Glutamatergic neuron (in vitro differentiated cells): Measurements from ENCODE around the gene SERINC5. TPM values are rescaled to one million over a fixed set of nuclear protein-coding genes. Genes with fewer than 3 reads are reported as not detected.
A peak's percentile ranks its signal among the peaks of the same experiment; 100 is the strongest.

Source experiments
- DNase-seq: peaks from one replicate; pipeline ENCODE4 v3.0.0; 2022
- H3K27ac Mint-ChIP-seq: one replicate; pipeline ENCODE4 v1.8.0; 2020; ENCODE audit warnings: mild to moderate bottlenecking, mixed read lengths, inconsistent platforms; ENCODE audit not compliant: unreplicated experiment
- H3K27me3 Mint-ChIP-seq: one replicate; pipeline ENCODE4 v1.8.0; 2020; ENCODE audit warnings: mild to moderate bottlenecking, moderate library complexity, mixed read lengths, inconsistent platforms; ENCODE audit not compliant: unreplicated experiment
- H3K36me3 Mint-ChIP-seq: one replicate; pipeline ENCODE4 v1.8.0; 2020; ENCODE audit warnings: mild to moderate bottlenecking, mixed read lengths, inconsistent platforms; ENCODE audit not compliant: unreplicated experiment
- H3K4me1 Mint-ChIP-seq: one replicate; pipeline ENCODE4 v1.8.0; 2020; ENCODE audit warnings: mild to moderate bottlenecking, low read depth, mixed read lengths, inconsistent platforms; ENCODE audit not compliant: unreplicated experiment
- H3K4me3 Mint-ChIP-seq: one replicate; pipeline ENCODE4 v1.8.0; 2020; ENCODE audit warnings: mild to moderate bottlenecking, mixed read lengths, inconsistent platforms; ENCODE audit not compliant: unreplicated experiment
- H3K9me3 Mint-ChIP-seq: one replicate; pipeline ENCODE4 v1.8.0; 2020; ENCODE audit warnings: mild to moderate bottlenecking, moderate library complexity, mixed read lengths, inconsistent platforms; ENCODE audit not compliant: unreplicated experiment
- total RNA-seq: library from RNA; stranded (reverse); fragmentation: NEBNext Ultra II Directional; extraction: Animal tissue kit (Norgen Biotek cat#: 25700); gene quantifications from one replicate; pipeline ENCODE4 v1.2.1, GENCODE V29; 2021; ENCODE audit not compliant: unreplicated experiment
- TF ChIP-seq, protein P1 (sequence below): fragments of 200-600 bp; sonication (generic); IDR thresholded peaks from one replicate; pipeline ENCODE4 v1.5.0; 2021; ENCODE audit not compliant: partially characterized antibody, unreplicated experiment

The SERINC5 gene
- total RNA-seq, 1 donor from 2014 or later: 15.1 TPM

DNA sequence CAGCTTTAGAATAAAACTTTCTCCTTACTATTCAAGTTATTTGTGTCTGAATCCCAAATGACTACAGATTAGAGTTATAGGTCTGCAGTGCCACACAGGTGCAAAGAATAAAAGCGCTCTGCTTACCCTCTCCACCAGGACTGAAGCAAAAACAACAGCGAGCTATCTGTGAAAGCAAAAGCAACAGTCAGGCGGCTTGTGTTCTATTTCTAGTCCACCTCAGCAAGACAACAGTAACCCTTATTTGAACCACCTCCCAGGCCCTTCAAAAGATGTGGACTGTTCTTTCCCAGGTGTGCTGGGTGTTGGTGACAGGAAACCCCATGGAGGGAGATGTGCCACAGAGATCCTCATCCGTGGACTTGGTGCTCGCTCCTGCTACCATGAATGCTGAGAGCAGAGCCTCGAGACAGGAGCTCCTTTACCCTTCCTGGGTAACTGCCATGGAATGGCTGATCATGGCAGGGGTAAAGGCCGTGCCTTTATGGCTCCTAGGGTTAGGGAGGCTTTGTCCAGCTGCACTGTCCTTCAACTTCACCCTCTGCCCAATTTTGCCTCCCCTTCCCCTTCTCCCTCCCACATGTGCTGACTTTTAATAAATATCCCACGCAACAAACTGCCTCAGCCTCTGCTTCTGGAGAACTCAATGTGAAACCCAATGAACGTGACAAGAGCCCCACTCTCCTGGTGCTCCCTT is 108.6 kb downstream of the SERINC5 start:
- no peak for DNase-seq
- no peaks in the 10 kb centered on the region for H3K36me3 Mint-ChIP-seq
- H3K4me3 Mint-ChIP-seq: no peak overlapping the region
- no peak overlapping the region for H3K27ac Mint-ChIP-seq
- H3K27me3 Mint-ChIP-seq: no peaks in the 10 kb centered on the region
- TF ChIP-seq, protein P1, sequence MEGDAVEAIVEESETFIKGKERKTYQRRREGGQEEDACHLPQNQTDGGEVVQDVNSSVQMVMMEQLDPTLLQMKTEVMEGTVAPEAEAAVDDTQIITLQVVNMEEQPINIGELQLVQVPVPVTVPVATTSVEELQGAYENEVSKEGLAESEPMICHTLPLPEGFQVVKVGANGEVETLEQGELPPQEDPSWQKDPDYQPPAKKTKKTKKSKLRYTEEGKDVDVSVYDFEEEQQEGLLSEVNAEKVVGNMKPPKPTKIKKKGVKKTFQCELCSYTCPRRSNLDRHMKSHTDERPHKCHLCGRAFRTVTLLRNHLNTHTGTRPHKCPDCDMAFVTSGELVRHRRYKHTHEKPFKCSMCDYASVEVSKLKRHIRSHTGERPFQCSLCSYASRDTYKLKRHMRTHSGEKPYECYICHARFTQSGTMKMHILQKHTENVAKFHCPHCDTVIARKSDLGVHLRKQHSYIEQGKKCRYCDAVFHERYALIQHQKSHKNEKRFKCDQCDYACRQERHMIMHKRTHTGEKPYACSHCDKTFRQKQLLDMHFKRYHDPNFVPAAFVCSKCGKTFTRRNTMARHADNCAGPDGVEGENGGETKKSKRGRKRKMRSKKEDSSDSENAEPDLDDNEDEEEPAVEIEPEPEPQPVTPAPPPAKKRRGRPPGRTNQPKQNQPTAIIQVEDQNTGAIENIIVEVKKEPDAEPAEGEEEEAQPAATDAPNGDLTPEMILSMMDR: no peak
- no peaks in the 10 kb centered on the region for H3K9me3 Mint-ChIP-seq
- peaks cover 11% of the 10 kb centered on the region for H3K4me1 Mint-ChIP-seq

DNA sequence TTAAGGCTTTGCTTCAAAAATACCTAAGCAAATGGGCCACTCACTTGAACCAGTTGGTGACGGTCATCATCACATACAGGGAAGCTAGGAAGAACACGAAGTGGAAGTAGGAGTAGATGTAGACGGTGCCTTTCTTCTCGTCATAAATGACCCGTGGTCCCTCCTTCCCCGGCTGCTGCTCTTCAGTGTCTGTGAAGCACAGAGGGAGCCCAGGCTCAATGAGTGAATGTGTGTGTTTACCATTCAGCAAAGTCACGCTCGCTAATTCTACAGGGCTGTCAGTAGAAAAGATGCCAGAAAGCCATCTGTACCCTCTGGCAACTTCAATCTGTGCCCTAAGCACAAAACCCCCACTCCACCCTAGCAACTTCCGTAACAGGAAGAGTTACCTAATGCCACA is 109.8 kb downstream of the SERINC5 start:
- peaks cover under 1% of the 10 kb centered on the region for H3K27me3 Mint-ChIP-seq
- no peak overlapping the region for H3K27ac Mint-ChIP-seq
- peaks cover 18% of the 10 kb centered on the region for H3K4me1 Mint-ChIP-seq
- DNase-seq: no peak
- H3K9me3 Mint-ChIP-seq: peaks cover under 1% of the 10 kb centered on the region
- no peaks in the 10 kb centered on the region for H3K36me3 Mint-ChIP-seq
- no peak overlapping the region for H3K4me3 Mint-ChIP-seq
- TF ChIP-seq, protein P1: no peak

DNA sequence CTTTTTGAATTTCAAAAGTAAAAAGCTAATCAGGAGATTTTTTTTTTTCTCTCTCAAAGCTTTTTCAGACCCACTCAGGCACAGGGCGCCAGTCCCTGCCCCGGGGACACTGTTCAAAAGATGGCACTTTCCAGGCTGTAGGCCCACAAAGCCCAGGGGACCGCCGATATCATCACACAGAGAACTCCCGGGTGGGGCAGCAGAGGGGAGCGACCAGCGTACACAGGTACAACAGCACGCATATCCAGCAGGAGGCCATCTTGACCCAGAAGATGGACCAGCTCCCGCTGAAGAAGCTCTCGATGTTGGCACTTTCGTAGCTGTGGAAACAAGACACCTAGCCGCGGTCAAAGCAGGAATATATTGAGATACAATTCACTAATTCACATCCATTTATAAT is 112.4 kb downstream of the SERINC5 start:
- no peaks in the 10 kb centered on the region for H3K36me3 Mint-ChIP-seq

DNA sequence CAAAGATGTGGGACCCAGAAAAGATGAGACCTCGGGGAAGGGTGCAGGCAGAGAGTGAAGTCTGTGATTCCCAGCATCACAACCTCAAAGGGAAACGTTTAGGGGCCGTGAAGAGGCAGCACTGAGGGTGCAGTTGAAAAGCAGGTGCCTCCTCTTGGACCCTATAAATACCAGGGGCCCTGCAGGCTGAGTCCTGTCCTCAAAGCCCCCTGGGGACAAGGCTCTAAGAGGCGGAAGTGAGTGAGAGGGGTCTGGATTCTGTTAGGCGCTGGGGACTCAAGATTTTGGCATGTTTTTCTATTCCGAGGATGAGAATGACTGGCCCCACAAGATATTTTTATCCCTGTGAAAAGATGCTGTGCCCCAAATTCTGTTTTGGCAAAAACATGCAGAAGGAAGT is 112.9 kb downstream of the SERINC5 start:
- no peak overlapping the region for H3K4me3 Mint-ChIP-seq

More for the DNA sequence above, 112.4 kb downstream of the SERINC5 start:
- H3K27me3 Mint-ChIP-seq: peaks cover 2% of the 10 kb centered on the region
- no peak overlapping the region for H3K4me3 Mint-ChIP-seq
- H3K9me3 Mint-ChIP-seq: peaks cover 3% of the 10 kb centered on the region
- no peak overlapping the region for H3K27ac Mint-ChIP-seq
- TF ChIP-seq, protein P1: no peak
- peaks cover 20% of the 10 kb centered on the region for H3K4me1 Mint-ChIP-seq
- no peak for DNase-seq

DNA sequence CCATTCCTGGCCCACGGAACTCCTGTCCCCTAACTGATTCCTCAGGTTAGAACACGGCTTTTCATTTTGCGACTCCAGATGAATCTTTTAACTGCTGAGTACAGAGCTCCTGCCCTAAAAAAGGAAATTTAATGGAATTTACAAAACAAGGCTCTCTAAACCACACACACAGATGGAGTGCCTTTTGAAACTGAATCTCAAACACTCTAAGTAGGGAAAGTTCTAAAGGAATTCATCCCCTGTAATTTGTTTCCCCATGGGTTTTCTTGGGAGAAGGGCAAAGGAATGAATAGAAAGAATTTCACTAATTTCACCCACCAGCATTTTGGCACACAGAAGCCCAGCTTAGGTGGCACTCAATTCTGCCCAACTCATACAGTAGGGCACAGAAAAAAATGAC is 114.2 kb downstream of the SERINC5 start:
- Mint-ChIP-seq H3K27ac (peak overlapping the region; percentile 95), H3K9me3 (peaks cover 3% of the 10 kb centered on the region), H3K4me1 (peaks cover 20% of the 10 kb centered on the region), H3K36me3 (no peaks in the 10 kb centered on the region), H3K27me3 (peaks cover 2% of the 10 kb centered on the region), H3K4me3 (no peak overlapping the region)
- TF ChIP-seq, protein P1: no peak
- DNase-seq: no peak

More for the DNA sequence above, 112.9 kb downstream of the SERINC5 start:
- no peak for DNase-seq
- peaks cover 20% of the 10 kb centered on the region for H3K4me1 Mint-ChIP-seq
- no peaks in the 10 kb centered on the region for H3K36me3 Mint-ChIP-seq
- H3K9me3 Mint-ChIP-seq: peaks cover 3% of the 10 kb centered on the region
- peaks cover 2% of the 10 kb centered on the region for H3K27me3 Mint-ChIP-seq
- no peak overlapping the region for H3K27ac Mint-ChIP-seq
- TF ChIP-seq, protein P1: no peak
